Endothelial cell of umbilical vein (primary cell): ENCODE measurements around the gene NDUFS3.

Source experiments
- CTCF ChIP-seq, 2 donors: IDR thresholded peaks; 1 replicate in 1 of 2; 2 replicates in 1 of 2; pipeline ENCODE4 v1.5.1; 2011; ENCODE audit warnings: low read length in 2 of 2, mild to moderate bottlenecking in 2 of 2, moderate library complexity in 2 of 2, control low read depth in 1 of 2, inconsistent platforms in 1 of 2, low read depth in 1 of 2; ENCODE audit not compliant: insufficient read depth in 1 of 2; ENCODE audit errors: extremely low read depth in 1 of 2
- GATA2 ChIP-seq: IDR thresholded peaks from 2 replicates; pipeline ENCODE4 v1.7.0; 2011; ENCODE audit warnings: low read depth, mild to moderate bottlenecking, moderate library complexity, mixed read lengths, low read length; ENCODE audit not compliant: insufficient read length, insufficient read depth

- TF ChIP-seq CTCF (IDR thresholded peaks at IDR 0.05; ENCODE audit: extremely low read depth in 1 of 2, insufficient read depth in 1 of 2, low read depth in 1 of 2, low read length in 2 of 2) (no peak), GATA2 (no peak)
Measured at GRCh38 chr11:47558695-47559094, 20.2 kb upstream of the NDUFS3 start.
